Measurements from ENCODE around the gene WDFY4.

DNA sequence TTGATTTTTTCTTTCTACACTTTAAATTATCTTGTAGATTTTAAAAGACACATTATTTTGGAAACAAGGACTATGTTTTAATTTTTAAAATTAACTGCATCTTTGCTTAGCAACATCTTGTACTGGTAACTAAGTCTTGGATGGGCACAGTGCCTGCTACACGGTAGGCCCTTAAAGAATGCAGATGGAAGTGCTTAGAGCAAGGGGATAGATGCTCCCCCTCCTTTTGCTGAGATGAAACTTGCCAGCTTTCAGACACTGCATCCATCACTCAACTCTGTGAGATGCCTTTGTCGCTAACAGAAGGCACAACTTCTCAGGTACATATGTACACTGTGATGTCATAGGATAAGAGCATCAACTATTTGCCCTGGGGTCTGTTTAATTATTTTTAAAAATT is 151.1 kb downstream of the WDFY4 start:
- TF ChIP-seq, protein P1, sequence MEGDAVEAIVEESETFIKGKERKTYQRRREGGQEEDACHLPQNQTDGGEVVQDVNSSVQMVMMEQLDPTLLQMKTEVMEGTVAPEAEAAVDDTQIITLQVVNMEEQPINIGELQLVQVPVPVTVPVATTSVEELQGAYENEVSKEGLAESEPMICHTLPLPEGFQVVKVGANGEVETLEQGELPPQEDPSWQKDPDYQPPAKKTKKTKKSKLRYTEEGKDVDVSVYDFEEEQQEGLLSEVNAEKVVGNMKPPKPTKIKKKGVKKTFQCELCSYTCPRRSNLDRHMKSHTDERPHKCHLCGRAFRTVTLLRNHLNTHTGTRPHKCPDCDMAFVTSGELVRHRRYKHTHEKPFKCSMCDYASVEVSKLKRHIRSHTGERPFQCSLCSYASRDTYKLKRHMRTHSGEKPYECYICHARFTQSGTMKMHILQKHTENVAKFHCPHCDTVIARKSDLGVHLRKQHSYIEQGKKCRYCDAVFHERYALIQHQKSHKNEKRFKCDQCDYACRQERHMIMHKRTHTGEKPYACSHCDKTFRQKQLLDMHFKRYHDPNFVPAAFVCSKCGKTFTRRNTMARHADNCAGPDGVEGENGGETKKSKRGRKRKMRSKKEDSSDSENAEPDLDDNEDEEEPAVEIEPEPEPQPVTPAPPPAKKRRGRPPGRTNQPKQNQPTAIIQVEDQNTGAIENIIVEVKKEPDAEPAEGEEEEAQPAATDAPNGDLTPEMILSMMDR (optimal IDR thresholded peaks at IDR 0.05 in 1 of 3, IDR thresholded peaks at IDR 0.05 in 1 of 3, conservative IDR thresholded peaks at IDR 0.05 in 1 of 3; ENCODE audit: extremely low read depth in 1 of 3, insufficient read depth in 2 of 3, low read length in 3 of 3): no peak
- no peak for TF ChIP-seq EZH2 (IDR thresholded peaks at IDR 0.05; ENCODE audit: low read length)

Measured in keratinocyte (primary cell).